NCI-H82 treated with DMSO at 0.1 percent for 48 hours (cell line): ENCODE results near the gene MDP1.
"Not testable (repeated sequence)": the region's sequence is repeated elsewhere in the genome, so short reads cannot be mapped to it uniquely, and the experiment has no call there.

Source experiments
- DNase-seq: peaks from one replicate; lab custom pipeline; 2025; ENCODE audit not compliant: unreplicated experiment; lab: John Stamatoyannopoulos, UW

MDP1 gene

DNA sequence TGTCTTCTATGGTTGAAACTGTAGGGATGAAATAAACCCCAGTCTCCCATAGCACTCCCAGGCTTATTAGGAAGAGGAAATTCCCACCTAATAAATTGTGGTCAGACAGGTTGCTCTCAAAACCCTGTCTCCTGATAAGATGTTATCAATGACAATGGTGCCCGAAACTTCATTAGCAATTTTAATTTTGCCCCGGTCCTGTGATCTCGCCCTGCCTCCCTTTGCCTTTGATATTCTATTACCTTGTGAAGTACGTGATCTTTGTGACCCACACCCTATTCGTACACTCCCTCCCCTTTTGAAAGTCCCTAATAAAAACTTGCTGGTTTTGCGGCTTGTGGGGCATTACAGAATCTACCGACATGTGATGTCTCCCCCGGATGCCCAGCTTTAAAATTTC lies 13.3 kb downstream of the MDP1 start:
- DNase-seq, result not testable (repeated sequence)

DNA sequence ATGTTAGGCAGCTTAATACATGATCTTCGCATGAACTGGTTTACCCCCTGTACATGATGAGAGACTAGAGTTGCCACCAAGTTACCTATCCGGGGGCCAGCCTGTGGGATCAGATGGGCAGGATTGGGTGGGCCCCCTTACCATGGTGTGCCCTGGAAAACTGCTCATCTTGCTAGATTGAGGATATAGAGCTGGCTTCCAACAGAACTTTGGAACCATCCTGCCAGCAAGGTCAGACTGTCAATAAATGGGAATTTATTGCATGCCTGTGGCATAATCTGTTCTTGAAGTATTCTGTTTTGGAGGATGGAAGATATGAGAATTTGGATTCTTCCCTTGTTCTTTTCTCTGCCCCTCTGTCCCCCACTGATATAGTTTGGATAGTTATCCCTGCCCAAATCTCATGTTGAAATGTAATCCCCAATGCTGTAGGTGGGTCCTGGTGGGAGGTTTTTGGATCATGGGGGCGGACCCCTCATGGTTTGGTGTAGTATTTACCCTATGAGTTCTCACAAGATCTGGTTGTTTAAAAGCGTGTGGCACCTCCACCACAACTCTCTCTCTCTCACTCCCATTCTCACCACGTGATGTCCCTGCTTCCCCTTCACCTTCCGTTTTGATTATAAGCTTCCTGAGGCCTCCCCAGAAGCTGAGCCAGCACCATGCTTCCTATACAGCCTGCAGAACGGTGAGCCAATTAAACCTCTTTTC lies 16.9 kb downstream of the MDP1 start:
- no peak for DNase-seq

DNA sequence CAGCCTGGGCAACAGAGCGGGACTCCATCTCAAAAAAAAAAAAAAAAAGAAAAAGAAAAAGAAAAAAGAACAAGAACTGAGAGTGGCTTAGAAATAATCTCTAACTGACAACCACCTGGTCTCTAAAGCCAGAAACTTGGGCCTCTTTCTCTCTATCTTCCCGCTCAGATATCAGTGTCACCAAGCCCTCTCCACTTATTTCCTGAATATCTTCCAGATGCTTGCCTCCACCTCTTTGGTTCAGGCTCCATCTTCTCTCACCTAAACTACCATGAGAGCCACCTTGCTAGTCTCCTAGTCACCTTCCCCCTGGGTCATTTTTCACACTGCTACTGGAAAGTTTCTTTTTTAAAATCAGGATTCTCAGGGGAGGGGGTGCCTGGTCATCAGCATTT lies 18.8 kb downstream of the MDP1 start:
- no peak for DNase-seq

DNA sequence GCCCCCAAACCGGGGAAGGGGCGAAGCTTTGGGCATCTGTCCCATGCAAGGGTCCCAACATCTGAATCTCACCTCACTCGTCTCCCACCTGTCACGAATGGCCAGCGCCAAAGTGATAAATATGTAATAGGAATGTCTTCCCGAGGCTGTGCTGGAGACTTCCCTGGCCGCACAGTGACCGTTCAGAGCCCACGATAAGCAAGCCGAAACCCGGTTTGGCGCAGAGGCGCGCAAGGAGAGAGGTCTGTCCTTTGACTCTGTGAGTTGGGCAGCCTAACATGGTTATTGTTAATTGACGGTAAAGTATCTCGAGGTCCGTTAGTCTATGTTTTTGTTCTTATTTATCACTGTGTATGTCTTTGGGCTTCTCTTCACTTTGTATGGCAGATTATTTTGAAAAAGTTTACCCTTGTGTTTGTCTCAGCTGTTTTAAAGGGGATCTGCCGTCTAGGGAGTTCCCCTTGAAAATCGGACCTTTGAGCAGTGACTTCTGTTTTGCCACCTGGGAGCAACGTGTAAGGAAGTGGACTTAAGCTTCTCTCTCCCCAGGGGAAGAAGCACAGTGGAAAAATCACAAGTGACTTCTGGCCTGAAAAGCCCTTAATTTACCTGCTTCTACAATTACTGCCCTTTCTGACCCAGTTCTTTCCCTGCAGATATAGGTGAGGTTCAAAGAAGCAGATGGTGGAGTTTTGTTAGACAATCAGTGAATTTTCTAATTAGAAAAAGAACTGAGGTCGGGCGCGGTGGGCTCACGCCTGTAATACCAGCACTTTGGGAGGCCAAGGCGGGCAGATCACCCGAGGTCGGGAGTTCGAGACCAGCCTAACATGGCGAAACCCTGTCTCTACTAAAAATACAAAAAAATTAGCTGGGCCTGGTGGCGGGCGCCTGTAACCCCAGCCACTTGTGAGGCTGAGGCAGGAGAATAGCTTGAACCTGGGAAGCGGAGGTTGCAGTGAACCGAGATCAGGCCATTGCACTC lies 19.5 kb downstream of the MDP1 start:
- DNase-seq, result no peak

DNA sequence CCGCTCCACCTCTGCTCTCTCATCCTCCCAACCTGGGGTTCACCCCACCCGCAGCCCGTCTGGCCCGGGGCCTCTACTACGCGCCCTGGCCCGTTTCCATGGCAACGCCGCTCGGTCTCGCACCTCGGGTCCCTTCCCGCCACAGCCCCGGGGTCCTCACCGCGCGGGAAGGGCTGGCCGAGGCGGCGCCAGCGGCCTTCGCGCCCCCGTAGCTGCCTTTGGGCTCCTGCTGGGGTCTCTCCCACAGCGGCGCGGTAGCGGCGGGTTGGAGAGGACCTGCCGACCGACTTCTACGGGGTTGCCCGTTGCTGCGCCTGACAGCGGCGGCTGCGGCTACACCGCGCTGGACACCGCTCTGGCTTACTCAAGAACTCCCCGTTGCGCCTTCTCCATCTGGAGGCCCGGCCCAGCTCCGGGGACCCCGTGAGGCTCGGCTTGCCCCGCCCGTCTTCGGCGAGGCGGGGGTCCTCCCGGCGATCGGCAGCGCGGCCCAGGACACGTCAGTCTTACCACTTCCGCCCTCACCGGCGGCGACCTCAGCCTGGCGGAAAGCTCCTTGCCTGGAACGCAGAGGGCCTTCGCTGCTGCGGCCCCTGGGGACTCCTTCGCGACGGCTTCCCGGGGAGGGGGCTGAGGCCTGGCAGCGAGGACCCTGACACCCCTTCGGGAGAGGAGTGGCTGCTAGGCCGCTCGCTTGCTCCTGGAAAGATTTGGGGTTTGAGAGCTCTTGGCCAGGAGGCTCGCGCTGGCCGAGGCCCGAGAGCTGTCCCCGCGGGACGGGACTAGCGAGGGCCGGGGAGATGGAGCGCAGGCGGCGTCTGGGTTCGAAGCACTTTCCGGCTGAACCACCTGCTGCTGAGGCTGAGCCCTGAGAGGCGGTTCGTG lies 20.4 kb downstream of the MDP1 start, which contains the start of gene TM9SF1:
TM9SF1 (minus strand) TSS at position 256 of the 885 bp plus-strand sequence. CDS start 422 bp downstream, outside the sequence.
- peak; percentile 39 for DNase-seq

GRCh38 chr14:24194873-24195185 lies 21.0 kb downstream of the MDP1 start:
- DNase-seq, result no peak

DNA sequence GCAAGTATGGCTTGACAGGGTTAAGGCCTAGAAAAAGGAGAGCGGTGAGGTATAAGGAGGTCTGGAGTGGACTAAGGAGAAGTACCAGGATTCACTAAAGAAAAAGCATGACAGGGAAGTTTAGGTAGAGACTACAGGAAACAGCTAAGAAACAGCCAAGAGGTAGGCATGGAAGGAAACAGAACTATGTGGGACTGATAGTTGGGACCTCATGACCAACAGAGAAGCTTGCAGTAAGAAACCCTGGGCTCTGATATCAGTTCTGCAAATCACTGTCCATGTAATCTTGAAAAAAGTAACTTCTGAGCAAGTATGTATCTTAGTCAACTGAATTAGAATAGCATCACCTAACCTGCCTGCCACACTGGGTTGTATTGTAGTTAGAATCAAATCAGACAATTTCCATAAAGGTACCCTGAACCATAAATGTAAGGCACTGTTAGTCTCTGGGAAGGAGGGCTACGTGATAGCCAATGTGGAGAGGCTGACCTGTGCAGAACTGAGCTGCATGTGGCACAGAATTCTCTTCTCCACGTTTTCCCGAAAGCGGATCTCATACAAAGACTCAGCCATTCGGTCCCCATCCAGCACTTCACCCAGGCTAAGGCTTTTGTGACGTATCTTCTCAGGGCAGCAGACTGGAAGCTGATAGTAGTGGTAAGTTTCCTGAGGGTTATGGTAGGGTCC lies 21.5 kb downstream of the MDP1 start:
- DNase-seq, result no peak

- no peak for DNase-seq
These were observed 22.9 kb downstream of the MDP1 start for GRCh38 chr14:24192933-24193332.

- no peak for DNase-seq
These were observed 25.4 kb downstream of the MDP1 start for GRCh38 chr14:24190416-24190815.

DNA sequence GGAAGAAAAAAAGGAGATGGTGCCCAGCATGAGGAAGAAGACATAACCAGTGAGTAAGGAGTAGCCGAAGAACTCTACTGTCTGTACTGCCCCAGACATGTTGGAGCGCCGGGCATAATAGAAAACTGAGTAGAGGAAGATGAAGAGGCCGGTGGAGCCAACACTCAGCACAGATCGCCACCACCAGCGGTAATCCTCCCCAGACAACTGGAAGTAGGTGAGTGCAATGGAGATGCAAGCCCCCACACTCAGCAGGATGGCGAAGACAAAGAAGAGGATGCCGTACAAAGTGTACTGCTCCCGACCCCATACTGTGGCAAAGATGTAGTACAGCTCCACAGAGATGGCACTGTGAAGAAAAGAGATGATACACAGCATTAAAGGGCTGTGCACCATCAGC lies 26.4 kb downstream of the MDP1 start:
- DNase-seq, result no peak

GRCh38 chr14:24189059-24189375 lies 26.8 kb downstream of the MDP1 start:
- no peak for DNase-seq

- peak; percentile 84 for DNase-seq
These were observed 27.4 kb downstream of the MDP1 start, which contains the start of gene IPO4 for GRCh38 chr14:24188251-24189058. IPO4 (minus strand) TSS chr14:24188816; CDS start chr14:24188787, 29 bp downstream.

DNA sequence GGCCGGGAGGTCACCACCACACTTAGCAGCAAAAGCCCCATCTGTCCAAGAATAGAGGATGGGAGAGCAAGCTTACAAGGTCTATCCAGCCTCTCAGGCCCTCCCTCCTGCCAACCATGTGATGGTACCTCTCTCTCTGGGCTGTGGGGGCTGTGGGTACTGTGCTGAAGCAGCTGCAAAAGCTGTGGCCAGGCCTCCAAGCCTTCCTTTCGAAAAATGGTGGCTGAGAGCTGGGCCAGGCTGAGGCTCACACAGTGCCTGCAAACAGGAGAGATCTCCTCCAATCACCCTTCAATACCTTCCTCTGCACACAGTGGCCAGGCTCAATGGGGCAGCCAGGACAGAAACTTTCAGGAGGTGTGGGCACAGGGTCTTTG lies 28.3 kb downstream of the MDP1 start:
- no peak for DNase-seq

DNA sequence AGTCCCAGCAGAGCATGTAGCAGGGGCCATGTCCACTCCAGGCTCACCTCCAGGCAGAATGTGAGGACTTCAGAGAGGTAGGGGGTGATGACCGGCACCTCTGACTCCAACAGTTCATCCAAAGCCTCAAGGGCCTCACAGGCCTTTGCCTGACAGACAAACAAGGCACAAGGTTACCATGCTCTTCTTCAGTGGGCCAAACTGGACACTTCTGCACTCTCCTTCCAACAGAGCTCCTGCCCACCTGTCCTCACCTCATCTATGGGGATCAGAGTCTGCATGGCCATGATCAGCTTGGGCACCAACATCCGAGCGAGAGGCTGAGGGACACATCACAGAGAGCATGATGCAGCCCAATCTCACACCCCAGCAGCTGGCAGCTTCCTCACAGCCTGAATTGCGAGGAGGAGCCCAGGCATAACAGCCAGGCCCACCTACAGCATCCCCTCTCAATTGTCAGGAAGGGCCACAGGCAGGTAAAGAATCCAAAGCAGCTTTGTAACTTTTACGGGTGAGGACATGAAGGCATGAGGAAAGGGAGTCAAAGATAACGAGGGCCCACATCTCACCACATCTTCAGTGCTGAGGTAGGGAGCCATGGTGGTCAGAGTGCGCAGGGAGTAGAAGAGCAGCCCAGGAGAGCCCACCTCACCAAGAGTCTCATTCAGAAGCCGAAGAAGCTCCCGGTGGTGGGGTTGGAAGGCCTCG lies 28.9 kb downstream of the MDP1 start:
- DNase-seq, result no peak

DNA sequence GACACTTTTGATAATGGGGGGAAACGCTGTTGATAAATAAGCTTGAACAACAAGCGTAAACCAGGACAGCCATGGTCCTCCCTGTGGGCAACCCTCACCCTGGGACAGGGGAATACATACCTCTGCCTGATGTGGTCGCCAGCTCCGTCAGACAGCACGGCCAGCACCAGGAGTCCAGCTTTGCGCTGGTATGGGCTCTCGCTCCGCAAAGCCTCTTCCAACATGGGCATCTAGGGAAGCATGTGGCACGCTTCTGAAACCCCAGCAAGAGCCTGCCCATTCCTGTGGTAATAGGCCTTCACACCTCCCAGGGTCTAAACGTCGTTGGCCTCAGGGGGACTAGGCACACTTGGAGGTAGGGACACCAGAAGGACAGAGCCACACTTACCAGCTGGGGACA lies 30.1 kb downstream of the MDP1 start:
- no peak for DNase-seq

GRCh38 chr14:24185026-24185425 lies 30.8 kb downstream of the MDP1 start:
- DNase-seq, result no peak

- no peak for DNase-seq
These were observed 31.5 kb downstream of the MDP1 start for GRCh38 chr14:24184104-24184970.

- no peak for DNase-seq
These were observed 32.8 kb downstream of the MDP1 start for GRCh38 chr14:24183014-24183481.
